Cardiac muscle cell (in vitro differentiated cells and primary cell): ENCODE results near the gene EPB41L5. TPM values are rescaled to one million over a fixed set of nuclear protein-coding genes. Genes with fewer than 3 reads are reported as not detected.

ENCODE experiments used
- DNase-seq, 2 donors: peaks; one replicate each; pipeline versions ENCODE4 v3.0.0 to v3.0.0-alpha.2; 2010 to 2017; ENCODE audit warnings: low read depth in 1 of 2, low spot score in 1 of 2
- H3K27ac ChIP-seq: fragments of 200-600 bp; sonication (generic); 2 replicates; pipeline ENCODE4 v1.5.1; 2016
- H3K27me3 ChIP-seq: fragments of 200-600 bp; sonication (generic); 2 replicates; pipeline ENCODE4 v1.6.0; 2016; ENCODE audit warnings: control low read depth
- H3K36me3 ChIP-seq: fragments of 200-600 bp; sonication (generic); 2 replicates; pipeline ENCODE4 v1.5.1; 2016; ENCODE audit warnings: control low read depth
- H3K4me1 ChIP-seq: fragments of 200-600 bp; sonication (generic); 2 replicates; pipeline ENCODE4 v1.8.1; 2017; ENCODE audit warnings: low read depth, mild to moderate bottlenecking, mixed run types
- H3K4me3 ChIP-seq: fragments of 200-600 bp; sonication (generic); 2 replicates; pipeline ENCODE4 v1.5.1; 2016; ENCODE audit warnings: mild to moderate bottlenecking
- H3K9me3 ChIP-seq: fragments of 200-600 bp; sonication (generic); 2 replicates; pipeline ENCODE4 v1.5.1; 2017; ENCODE audit warnings: low read depth, mild to moderate bottlenecking, control low read depth
- polyA plus RNA-seq: library from polyadenylated mRNA; unstranded; fragments of >200 nt; fragmentation: Nextera tagmentation; extraction: Ambion mirVana; gene quantifications from 2 replicates; pipeline ENCODE4 v1.2.1, GENCODE V29; 2016
- total RNA-seq: library from RNA; depleted of rRNA; stranded (reverse); fragments of >200 nt; gene quantifications from 2 replicates; pipeline ENCODE4 v1.2.3, GENCODE V29; 2016
- TF ChIP-seq, protein P1 (sequence below): IDR thresholded peaks from 2 replicates; pipeline ENCODE4 v1.5.1; 2012; ENCODE audit warnings: low read depth, mild to moderate bottlenecking, low read length

EPB41L5 gene
- total and polyA plus RNA-seq, 2 experiments from 2014 or later, result 14.9 to 24.6 TPM

DNA sequence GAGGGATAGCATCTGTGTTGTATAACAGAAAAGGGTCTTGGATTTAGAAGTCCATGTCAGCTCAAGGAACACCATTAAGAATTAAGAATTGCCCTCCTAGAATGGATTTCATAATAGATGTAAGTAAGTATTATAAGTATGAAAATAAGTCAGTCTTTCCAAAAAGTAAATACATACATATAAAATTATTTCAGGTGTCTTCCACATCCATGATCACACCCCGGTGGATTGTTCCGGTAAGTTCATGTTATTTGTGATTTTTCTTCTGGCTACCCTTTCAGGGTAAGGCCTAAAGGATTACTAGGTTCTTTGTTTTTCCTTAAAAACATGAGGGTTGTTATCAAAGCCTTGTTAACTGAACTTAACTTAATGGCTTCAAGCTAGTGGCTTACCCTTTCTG is 154.4 kb downstream of the EPB41L5 start:
- DNase-seq, result no peak
- Histone ChIP-seq H3K36me3 (peaks cover 4% of the 10 kb centered on the region), H3K27ac (no peak overlapping the region), H3K27me3 (no peaks in the 10 kb centered on the region), H3K4me1 (no peaks in the 10 kb centered on the region), H3K4me3 (no peak overlapping the region), H3K9me3 (no peaks in the 10 kb centered on the region)
- TF ChIP-seq, protein P1, sequence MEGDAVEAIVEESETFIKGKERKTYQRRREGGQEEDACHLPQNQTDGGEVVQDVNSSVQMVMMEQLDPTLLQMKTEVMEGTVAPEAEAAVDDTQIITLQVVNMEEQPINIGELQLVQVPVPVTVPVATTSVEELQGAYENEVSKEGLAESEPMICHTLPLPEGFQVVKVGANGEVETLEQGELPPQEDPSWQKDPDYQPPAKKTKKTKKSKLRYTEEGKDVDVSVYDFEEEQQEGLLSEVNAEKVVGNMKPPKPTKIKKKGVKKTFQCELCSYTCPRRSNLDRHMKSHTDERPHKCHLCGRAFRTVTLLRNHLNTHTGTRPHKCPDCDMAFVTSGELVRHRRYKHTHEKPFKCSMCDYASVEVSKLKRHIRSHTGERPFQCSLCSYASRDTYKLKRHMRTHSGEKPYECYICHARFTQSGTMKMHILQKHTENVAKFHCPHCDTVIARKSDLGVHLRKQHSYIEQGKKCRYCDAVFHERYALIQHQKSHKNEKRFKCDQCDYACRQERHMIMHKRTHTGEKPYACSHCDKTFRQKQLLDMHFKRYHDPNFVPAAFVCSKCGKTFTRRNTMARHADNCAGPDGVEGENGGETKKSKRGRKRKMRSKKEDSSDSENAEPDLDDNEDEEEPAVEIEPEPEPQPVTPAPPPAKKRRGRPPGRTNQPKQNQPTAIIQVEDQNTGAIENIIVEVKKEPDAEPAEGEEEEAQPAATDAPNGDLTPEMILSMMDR, result no peak

DNA sequence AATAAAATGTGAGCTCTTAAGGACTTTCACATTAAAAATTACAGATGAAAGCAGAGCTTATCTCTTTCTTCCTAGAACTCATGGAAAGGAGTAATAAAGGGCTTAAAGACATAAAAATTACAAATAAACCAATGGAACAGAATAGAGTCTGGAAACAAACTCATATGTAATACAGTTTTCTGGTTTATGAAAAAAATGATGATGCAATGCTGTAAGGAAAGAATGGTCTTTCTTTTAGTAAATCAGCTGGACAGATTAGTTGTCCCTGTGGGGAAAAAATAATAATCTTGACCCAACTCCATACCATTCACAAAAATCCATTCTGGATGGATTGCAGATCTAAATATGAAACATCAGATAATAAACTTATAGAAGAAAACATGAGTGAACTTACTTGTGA is 156.1 kb downstream of the EPB41L5 start:
- Histone ChIP-seq H3K27me3 (no peaks in the 10 kb centered on the region), H3K4me1 (no peaks in the 10 kb centered on the region), H3K36me3 (peaks cover 4% of the 10 kb centered on the region), H3K4me3 (no peak overlapping the region), H3K9me3 (no peaks in the 10 kb centered on the region), H3K27ac (no peak overlapping the region)
- no peak for DNase-seq
- TF ChIP-seq, protein P1, result no peak

DNA sequence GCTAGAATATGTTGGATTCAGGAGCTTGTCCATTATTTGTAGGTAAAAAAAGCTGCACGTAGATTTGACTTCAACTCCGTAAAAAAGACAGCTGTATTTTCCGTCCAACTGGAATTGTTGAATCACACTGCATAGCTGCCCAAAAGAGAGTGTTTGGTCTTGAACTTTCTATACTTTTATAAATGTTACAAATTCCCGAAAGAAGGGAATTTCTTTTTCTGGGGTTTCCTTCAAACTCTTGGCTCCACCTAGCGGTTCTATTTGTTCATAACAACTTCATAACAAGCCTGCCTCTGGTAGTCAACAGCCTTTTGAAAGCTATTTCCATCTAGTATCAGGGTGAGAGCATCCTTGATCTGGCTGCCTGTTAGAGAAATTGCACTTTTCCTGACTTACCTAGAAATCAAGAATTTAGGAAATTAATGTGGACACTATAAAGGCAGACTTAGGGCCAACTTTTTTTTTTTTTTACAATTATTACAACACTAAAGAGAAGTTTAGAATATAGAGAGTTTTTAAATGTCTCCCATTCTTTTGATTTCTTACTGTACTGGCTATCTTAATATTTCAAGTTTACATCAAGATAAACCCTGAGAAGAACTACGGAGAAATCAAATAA is 162.2 kb downstream of the EPB41L5 start:
- H3K4me3 ChIP-seq, result no peak overlapping the region
- H3K36me3 ChIP-seq, result peaks cover 7% of the 10 kb centered on the region
- H3K4me1 ChIP-seq, result peaks cover 8% of the 10 kb centered on the region
- H3K9me3 ChIP-seq, result no peaks in the 10 kb centered on the region
- H3K27me3 ChIP-seq, result no peaks in the 10 kb centered on the region
- H3K27ac ChIP-seq, result peak overlapping the region; percentile 21
- TF ChIP-seq, protein P1, result peak; percentile 66
- peak; percentile 70 to 83 for DNase-seq

DNA sequence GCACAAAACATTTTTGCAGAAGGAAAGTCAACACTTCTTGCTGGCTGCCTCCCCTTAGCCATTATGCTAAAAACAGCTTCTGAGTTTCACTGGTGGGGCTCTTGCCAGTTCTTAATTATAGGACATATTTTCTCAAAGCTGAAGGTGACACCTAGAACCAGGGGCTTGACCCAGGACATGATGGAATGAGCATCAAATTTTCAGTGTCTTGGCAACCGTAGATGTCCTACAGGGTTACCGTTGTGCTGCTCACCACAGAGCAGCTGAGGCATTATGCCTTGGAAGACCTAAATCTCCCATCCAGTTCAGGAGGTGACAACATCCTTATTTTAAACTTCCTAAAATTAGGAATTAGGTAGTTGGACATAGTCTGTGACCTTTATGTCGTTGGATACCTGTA is 163.6 kb downstream of the EPB41L5 start:
- H3K27ac ChIP-seq, result no peak overlapping the region
- H3K9me3 ChIP-seq, result no peaks in the 10 kb centered on the region
- no peak overlapping the region for H3K4me3 ChIP-seq
- no peaks in the 10 kb centered on the region for H3K27me3 ChIP-seq
- TF ChIP-seq, protein P1, result no peak
- peaks cover 7% of the 10 kb centered on the region for H3K36me3 ChIP-seq
- peaks cover 14% of the 10 kb centered on the region for H3K4me1 ChIP-seq
- DNase-seq, result no peak

DNA sequence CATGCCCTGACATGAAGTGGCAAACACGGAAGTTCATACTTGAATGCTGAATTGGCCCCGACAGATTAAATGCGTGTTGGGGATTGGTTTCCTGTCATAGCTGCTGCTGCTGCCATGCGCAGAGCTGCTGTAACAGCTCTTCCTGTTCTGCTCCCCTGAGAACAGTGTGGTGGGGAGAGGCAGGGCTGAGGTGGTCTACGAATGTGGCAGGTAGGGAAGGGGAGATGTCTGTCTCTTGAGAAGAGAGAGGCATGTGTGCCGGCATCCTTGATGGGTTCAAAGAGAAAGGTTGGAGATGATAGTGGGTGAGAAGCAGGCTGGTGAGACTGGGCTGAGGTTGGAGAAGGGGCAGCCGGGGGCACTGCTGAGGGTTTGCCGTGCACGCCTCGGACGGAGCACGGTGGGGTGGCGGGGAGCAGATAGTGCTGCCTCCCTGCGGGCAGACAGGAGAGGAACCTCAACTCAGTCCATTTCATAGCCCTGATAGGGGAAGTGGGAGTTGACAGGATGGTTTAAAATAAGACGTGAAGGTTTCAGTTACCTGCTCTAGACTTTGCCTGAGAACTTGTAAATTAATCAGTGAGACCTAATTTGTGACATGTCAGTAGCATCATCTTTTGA is 164.2 kb downstream of the EPB41L5 start:
- Histone ChIP-seq H3K27ac (no peak overlapping the region), H3K36me3 (peaks cover 7% of the 10 kb centered on the region), H3K27me3 (no peaks in the 10 kb centered on the region), H3K4me1 (peaks cover 14% of the 10 kb centered on the region), H3K4me3 (no peak overlapping the region), H3K9me3 (no peaks in the 10 kb centered on the region)
- DNase-seq, result no peak
- TF ChIP-seq, protein P1, result peak; percentile 13
